NT2/D1 (cell line): ENCODE data around the gene MYD88.

Source experiments
- DNase-seq: peaks from one replicate; pipeline ENCODE4 v3.0.0-alpha.2; 2011; ENCODE audit warnings: low read depth, low spot score
- H3K27me3 ChIP-seq: 2 replicates; pipeline ENCODE4 v1.6.0; 2011; ENCODE audit warnings: mild to moderate bottlenecking; ENCODE audit not compliant: insufficient read length, insufficient read depth
- H3K36me3 ChIP-seq: 2 replicates; pipeline ENCODE4 v1.6.1; 2011; ENCODE audit warnings: mild to moderate bottlenecking, low read length, mixed read lengths; ENCODE audit not compliant: insufficient read depth, insufficient read length
- H3K4me1 ChIP-seq: 2 replicates; pipeline ENCODE4 v1.5.1; 2011; ENCODE audit not compliant: insufficient read depth, insufficient read length
- H3K4me3 ChIP-seq: 2 replicates; pipeline ENCODE4 v1.5.1; 2011; ENCODE audit warnings: low read depth; ENCODE audit not compliant: insufficient read length
- H3K9ac ChIP-seq: 2 replicates; pipeline ENCODE4 v1.6.0; 2011; ENCODE audit warnings: low read depth; ENCODE audit not compliant: insufficient read length
- H3K9me3 ChIP-seq: 2 replicates; pipeline ENCODE4 v1.5.1; 2011; ENCODE audit warnings: mild to moderate bottlenecking, low read length; ENCODE audit not compliant: insufficient read depth
- SUZ12 ChIP-seq: IDR thresholded peaks from 2 replicates; pipeline ENCODE4 v1.6.1; 2011; ENCODE audit not compliant: insufficient read length, insufficient read depth; ENCODE audit errors: extremely low read depth
- YY1 ChIP-seq: IDR thresholded peaks from 2 replicates; pipeline ENCODE4 v1.6.1; 2011; ENCODE audit not compliant: insufficient read length, insufficient read depth
- ZNF274 ChIP-seq: IDR thresholded peaks from 2 replicates; pipeline ENCODE4 v1.6.1; 2011; ENCODE audit warnings: mild to moderate bottlenecking, low read depth, low read length

Gene MYD88

GRCh38 chr3:38122712-38123290 is 15.7 kb upstream of the MYD88 start:
- no peak for DNase-seq
- no peaks in the 10 kb centered on the region for H3K9me3 ChIP-seq
- no peak overlapping the region for H3K4me3 ChIP-seq
- peaks cover 87% of the 10 kb centered on the region for H3K36me3 ChIP-seq
- no peak for TF ChIP-seq ZNF274
- no peak overlapping the region for H3K9ac ChIP-seq
- H3K27me3 ChIP-seq: no peaks in the 10 kb centered on the region
- H3K4me1 ChIP-seq: no peaks in the 10 kb centered on the region

DNA sequence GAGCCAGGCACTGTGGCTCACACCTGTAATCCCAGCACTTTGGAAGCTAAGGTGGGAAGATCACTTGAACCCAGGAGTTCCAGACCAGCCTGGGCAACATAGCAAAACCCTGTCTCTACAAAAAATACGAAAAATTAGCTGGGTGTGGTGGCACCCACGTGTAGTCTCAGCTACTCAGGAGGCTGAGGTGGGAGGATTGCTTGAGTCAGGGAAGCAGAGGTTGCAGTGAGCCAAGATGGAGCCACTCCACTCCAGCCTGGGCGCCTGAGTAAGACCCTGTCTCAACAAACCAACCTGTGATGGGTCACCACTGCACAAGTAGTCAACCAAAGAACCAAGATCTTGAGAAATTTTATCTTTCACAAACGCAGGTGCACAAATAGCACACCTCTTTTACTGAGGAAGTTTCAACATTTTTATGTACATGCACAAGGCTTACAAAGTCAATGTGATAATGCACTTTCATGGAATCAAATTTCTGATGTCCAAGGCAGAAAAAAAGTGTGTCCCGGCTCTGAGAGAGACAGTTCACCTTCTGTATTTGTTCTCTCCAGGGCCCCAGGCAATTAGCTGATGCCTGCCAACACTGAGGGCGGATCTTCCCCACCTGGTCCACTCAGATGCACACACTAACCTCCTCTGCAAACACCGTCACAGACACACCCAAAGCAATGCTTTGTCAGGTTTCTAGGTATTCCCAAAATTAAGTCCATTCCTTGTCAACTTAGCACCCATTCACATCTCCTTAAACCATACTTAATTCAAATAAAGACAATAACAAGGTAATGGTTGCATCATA is 13.9 kb upstream of the MYD88 start:
- H3K4me3 ChIP-seq: no peak overlapping the region
- no peaks in the 10 kb centered on the region for H3K9me3 ChIP-seq
- H3K9ac ChIP-seq: no peak overlapping the region
- peaks cover 92% of the 10 kb centered on the region for H3K36me3 ChIP-seq
- H3K27me3 ChIP-seq: no peaks in the 10 kb centered on the region
- H3K4me1 ChIP-seq: no peaks in the 10 kb centered on the region
- no peak for DNase-seq
- no peak for TF ChIP-seq ZNF274
- no peak for TF ChIP-seq SUZ12
- no peak for TF ChIP-seq YY1

DNA sequence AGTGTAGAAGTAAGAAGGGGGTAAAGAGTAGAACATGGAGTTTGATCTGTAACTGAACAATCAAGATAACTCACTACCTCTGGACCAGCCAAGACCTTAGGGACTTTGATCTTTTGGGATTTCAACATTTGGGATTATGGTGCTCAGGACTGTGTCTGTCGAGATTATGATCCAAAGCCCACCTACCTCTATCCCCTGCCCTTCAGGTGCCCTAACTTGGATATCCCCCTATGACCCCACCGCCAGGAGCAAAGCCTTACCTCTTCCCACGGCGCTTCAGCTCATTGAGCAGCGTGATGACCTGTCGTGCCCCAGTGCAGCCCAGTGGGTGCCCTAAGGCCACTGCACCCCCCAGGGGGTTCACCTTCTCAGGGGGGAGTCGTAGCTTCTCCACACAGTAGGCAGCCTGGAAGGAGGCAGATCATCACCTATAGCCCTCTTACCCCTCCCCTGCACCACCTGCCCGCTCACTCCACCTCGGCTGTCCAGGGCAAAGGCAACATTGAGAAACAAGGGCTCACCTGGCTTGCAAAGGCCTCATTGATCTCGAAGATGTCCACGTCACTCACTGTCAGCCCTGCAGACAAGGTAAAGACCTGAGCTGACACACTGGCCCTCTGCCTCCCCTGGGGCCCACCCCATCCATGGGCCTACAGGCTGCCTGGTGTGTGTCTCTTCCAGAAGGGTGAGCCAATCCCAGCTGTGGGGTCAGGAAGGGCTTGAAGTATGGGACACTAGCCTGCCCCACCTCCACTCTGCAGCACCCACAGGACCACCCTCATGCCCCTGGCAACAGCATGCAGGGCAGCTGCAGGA is 12.9 kb upstream of the MYD88 start:
- Histone ChIP-seq H3K9ac (no peak overlapping the region), H3K9me3 (no peaks in the 10 kb centered on the region), H3K4me3 (no peak overlapping the region), H3K4me1 (no peaks in the 10 kb centered on the region), H3K36me3 (peaks cover 92% of the 10 kb centered on the region), H3K27me3 (no peaks in the 10 kb centered on the region)
- DNase-seq: no peak
- TF ChIP-seq YY1 (no peak), ZNF274 (no peak), SUZ12 (no peak)

GRCh38 chr3:38126121-38126892 is 12.2 kb upstream of the MYD88 start:
- TF ChIP-seq SUZ12 (no peak), YY1 (no peak), ZNF274 (no peak)
- H3K4me1 ChIP-seq: no peaks in the 10 kb centered on the region

GRCh38 chr3:38127611-38128302 is 10.7 kb upstream of the MYD88 start:
- Histone ChIP-seq H3K36me3 (peaks cover 93% of the 10 kb centered on the region), H3K4me1 (peaks cover 4% of the 10 kb centered on the region), H3K4me3 (no peak overlapping the region), H3K27me3 (no peaks in the 10 kb centered on the region), H3K9ac (no peak overlapping the region), H3K9me3 (no peaks in the 10 kb centered on the region)
- DNase-seq: no peak
- TF ChIP-seq YY1: no peak
- TF ChIP-seq SUZ12: no peak
- no peak for TF ChIP-seq ZNF274

More at GRCh38 chr3:38126121-38126892, 12.2 kb upstream of the MYD88 start:
- no peaks in the 10 kb centered on the region for H3K9me3 ChIP-seq
- H3K36me3 ChIP-seq: peaks cover 93% of the 10 kb centered on the region
- no peak overlapping the region for H3K4me3 ChIP-seq
- H3K27me3 ChIP-seq: no peaks in the 10 kb centered on the region
- no peak overlapping the region for H3K9ac ChIP-seq
- no peak for DNase-seq

- Histone ChIP-seq H3K9ac (no peak overlapping the region), H3K9me3 (no peaks in the 10 kb centered on the region), H3K4me3 (no peak overlapping the region), H3K36me3 (peaks cover 93% of the 10 kb centered on the region), H3K27me3 (no peaks in the 10 kb centered on the region), H3K4me1 (peaks cover 4% of the 10 kb centered on the region)
- TF ChIP-seq SUZ12 (no peak), YY1 (no peak), ZNF274 (no peak)
- DNase-seq: no peak
Observed at GRCh38 chr3:38128303-38128655, 10.2 kb upstream of the MYD88 start.

DNA sequence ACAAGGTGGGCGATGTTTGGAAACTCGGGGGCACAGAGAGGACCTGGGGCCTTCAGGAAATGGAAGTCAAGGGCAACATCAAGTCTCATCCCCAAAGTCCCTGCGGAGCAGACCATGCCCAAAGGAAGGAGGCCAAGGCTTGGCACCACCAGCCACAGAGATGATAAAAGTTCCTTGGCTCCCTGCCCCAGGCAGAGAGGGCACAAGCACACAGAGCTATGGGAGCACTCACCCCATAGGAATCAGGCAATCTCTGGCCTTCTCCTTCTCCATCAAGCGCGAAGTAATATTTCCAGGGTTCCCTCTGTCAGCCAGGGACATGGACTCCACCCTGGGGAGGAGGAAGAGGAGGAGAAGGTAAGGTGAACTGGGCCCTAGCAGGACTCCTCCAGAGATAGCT is 9.4 kb upstream of the MYD88 start:
- H3K36me3 ChIP-seq: peaks cover 95% of the 10 kb centered on the region
- H3K9me3 ChIP-seq: no peaks in the 10 kb centered on the region
- H3K4me1 ChIP-seq: peaks cover 4% of the 10 kb centered on the region
- no peak for TF ChIP-seq ZNF274
- TF ChIP-seq SUZ12: no peak
- TF ChIP-seq YY1: no peak
- no peak for DNase-seq
- no peaks in the 10 kb centered on the region for H3K27me3 ChIP-seq
- H3K9ac ChIP-seq: no peak overlapping the region
- no peak overlapping the region for H3K4me3 ChIP-seq
